Calu3 (cell line): Measurements from ENCODE around the gene SLC12A3. TPM values are rescaled to one million over a fixed set of nuclear protein-coding genes. Genes with fewer than 3 reads are reported as not detected.

ENCODE experiments used
- BruUV-seq: library from RNA; stranded (reverse); fragments of 400-500 nt; replicated peaks from 2 replicates; lab custom pipeline; 2021; lab: Mats Ljungman, UMichigan
- CTCF ChIA-PET: fragments of 300-600 bp; sonication (Branson Sonifier 250); formaldehyde crosslinking; loops from one replicate; lab custom pipeline; 2022; ENCODE audit warnings: antibody characterized with exemption; lab: Charles Lee
- DNase-seq: peaks from one replicate; pipeline ENCODE4 v3.0.0; 2022
- H3K27ac Mint-ChIP-seq: one replicate; pipeline ENCODE4 v1.8.0; 2022; ENCODE audit warnings: mixed read lengths; ENCODE audit not compliant: unreplicated experiment
- H3K27me3 Mint-ChIP-seq: one replicate; pipeline ENCODE4 v1.8.0; 2022; ENCODE audit warnings: mixed read lengths; ENCODE audit not compliant: unreplicated experiment
- H3K36me3 Mint-ChIP-seq: one replicate; pipeline ENCODE4 v1.8.0; 2022; ENCODE audit warnings: mild to moderate bottlenecking, moderate library complexity, mixed read lengths; ENCODE audit not compliant: insufficient read depth, unreplicated experiment
- H3K4me1 Mint-ChIP-seq: one replicate; pipeline ENCODE4 v1.8.0; 2022; ENCODE audit warnings: mild to moderate bottlenecking, low read depth, mixed read lengths; ENCODE audit not compliant: unreplicated experiment
- H3K4me3 Mint-ChIP-seq: one replicate; pipeline ENCODE4 v1.8.0; 2022; ENCODE audit warnings: mild to moderate bottlenecking, low read depth, moderate library complexity, mixed read lengths; ENCODE audit not compliant: unreplicated experiment
- H3K9me3 Mint-ChIP-seq: one replicate; pipeline ENCODE4 v1.8.0; 2022; ENCODE audit warnings: low read depth, mixed read lengths; ENCODE audit not compliant: unreplicated experiment
- intact Hi-C: fragments of 100-400 bp; cut with micrococcal nuclease; formaldehyde crosslinking; loops from one replicate; pipeline ENCODE4 v1.10.0; 2022; ENCODE audit not compliant: unreplicated experiment
- total RNA-seq: library from RNA; stranded (reverse); gene quantifications from 2 replicates; pipeline ENCODE4 v1.2.3, GENCODE V29; 2022
- TF ChIP-seq, protein P1 (sequence below): fragments of 200-600 bp; IDR thresholded peaks from one replicate; pipeline ENCODE4 v1.8.0; 2022; ENCODE audit warnings: antibody characterized with exemption; ENCODE audit not compliant: unreplicated experiment

The SLC12A3 gene
- total RNA-seq, 1 experiment from 2014 or later = not detected

DNA sequence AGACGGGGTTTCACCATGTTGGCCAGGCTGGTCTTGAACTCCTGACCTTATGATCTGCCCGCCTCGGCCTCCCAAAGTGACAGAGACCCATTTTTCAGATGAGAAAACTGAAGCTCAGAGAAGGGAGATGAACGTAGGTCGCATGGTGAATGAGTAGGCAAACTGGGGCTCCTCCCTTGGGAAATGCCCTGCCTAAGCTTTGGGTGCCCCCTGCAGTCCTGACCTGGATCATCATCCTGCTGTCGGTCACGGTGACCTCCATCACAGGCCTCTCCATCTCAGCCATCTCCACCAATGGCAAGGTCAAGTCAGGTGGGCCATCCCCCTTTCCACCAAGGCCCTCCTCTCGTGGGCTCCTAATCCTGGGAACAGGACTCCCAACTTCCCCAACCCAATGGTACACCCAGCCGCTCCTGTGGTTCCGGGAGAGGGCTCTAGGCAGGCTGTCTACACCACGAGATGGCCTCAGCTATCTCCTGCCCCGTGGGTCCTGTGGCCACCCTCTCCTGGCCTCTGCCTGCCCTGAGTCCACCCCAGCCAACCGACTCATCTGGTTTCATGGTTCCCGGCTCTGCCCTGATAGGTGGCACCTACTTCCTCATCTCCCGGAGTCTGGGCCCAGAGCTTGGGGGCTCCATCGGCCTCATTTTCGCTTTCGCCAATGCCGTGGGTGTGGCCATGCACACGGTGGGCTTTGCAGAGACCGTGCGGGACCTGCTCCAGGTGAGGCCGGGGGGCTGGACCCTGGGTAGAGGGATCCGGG, 4.7 kb downstream of the SLC12A3 start:
- peak; percentile 30 for DNase-seq
- Mint-ChIP-seq H3K4me1 (no peaks in the 10 kb centered on the region), H3K9me3 (no peaks in the 10 kb centered on the region), H3K27ac (no peak overlapping the region), H3K36me3 (no peaks in the 10 kb centered on the region), H3K4me3 (no peak overlapping the region), H3K27me3 (no peaks in the 10 kb centered on the region)
- CTCF ChIA-PET = interaction anchor here (0.6 to 1.2 kb wide), 2 partner anchors 14 to 27 kb away, joined by 3 read pairs; no protein-coding TSS in a partner anchor
- BruUV-seq = no TSS peak
- TF ChIP-seq, protein P1, sequence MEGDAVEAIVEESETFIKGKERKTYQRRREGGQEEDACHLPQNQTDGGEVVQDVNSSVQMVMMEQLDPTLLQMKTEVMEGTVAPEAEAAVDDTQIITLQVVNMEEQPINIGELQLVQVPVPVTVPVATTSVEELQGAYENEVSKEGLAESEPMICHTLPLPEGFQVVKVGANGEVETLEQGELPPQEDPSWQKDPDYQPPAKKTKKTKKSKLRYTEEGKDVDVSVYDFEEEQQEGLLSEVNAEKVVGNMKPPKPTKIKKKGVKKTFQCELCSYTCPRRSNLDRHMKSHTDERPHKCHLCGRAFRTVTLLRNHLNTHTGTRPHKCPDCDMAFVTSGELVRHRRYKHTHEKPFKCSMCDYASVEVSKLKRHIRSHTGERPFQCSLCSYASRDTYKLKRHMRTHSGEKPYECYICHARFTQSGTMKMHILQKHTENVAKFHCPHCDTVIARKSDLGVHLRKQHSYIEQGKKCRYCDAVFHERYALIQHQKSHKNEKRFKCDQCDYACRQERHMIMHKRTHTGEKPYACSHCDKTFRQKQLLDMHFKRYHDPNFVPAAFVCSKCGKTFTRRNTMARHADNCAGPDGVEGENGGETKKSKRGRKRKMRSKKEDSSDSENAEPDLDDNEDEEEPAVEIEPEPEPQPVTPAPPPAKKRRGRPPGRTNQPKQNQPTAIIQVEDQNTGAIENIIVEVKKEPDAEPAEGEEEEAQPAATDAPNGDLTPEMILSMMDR = no peak
- intact Hi-C loops = loop anchor here (2.0 to 10.0 kb wide), 3 partner anchors 65 to 298 kb away; partner anchors contain the start of gene HERPUD1

DNA sequence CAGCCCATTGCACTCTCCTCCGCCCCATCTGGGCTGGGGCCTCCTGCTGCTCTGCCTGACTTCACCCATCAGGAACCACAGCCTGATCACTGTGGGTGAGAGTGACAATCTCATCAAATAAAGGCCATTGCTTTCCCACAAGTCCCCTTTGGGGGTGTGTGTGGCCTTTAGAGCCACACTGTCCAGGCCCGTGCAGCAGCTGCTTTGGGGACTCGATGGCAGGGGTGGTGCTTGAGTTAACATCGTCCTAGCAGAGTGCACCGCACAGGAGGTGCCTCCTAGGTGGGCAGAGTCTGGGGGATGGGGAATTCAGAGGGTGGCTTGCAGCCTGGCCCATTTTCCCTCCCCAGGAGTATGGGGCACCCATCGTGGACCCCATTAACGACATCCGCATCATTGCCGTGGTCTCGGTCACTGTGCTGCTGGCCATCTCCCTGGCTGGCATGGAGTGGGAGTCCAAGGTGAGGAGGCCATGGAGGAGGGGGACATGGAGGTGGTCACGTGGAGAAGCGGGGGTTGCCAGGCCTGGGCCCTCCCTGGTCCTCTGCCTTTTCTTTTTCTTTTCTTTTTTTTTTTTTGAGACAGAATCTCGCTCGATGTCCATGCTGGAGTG, 5.4 kb downstream of the SLC12A3 start:
- DNase-seq = no peak
- Mint-ChIP-seq H3K36me3 (no peaks in the 10 kb centered on the region), H3K27ac (no peak overlapping the region), H3K27me3 (no peaks in the 10 kb centered on the region), H3K4me1 (no peaks in the 10 kb centered on the region), H3K4me3 (no peak overlapping the region), H3K9me3 (no peaks in the 10 kb centered on the region)
- intact Hi-C loops = loop anchor here (2.0 kb wide), 1 partner anchor 82 kb away; no protein-coding TSS in a partner anchor
- TF ChIP-seq, protein P1 = no peak
- no TSS peak for BruUV-seq
- CTCF ChIA-PET = no interaction called here

DNA sequence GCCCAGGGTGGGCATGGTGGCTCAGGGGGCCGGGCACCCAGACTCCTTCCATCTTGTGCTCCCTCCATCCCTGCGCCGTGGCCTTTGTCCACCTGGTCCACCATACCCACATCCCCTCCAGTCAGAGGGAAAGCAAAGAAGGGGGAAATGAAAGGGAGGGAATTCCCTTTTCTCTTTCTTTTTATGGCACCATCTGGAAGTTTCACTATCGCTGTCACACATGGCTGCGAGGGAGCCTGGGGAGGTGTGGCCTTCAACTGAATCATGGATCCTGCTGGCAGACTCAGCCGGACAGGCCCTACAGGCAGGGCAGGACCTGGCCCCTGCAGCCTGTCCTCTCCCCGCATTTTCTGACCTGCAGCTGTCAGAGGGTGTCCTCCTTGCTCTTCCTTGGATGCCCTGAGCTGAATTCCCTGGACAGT, 6.2 kb downstream of the SLC12A3 start:
- Mint-ChIP-seq H3K27me3 (no peaks in the 10 kb centered on the region), H3K4me3 (no peak overlapping the region), H3K4me1 (no peaks in the 10 kb centered on the region), H3K36me3 (no peaks in the 10 kb centered on the region), H3K27ac (no peak overlapping the region), H3K9me3 (no peaks in the 10 kb centered on the region)
- peak; percentile 10 for DNase-seq
- intact Hi-C loops = loop anchor here (2.0 kb wide), 1 partner anchor 82 kb away; no protein-coding TSS in a partner anchor
- TF ChIP-seq, protein P1 = no peak
- CTCF ChIA-PET = no interaction called here
- no TSS peak for BruUV-seq

DNA sequence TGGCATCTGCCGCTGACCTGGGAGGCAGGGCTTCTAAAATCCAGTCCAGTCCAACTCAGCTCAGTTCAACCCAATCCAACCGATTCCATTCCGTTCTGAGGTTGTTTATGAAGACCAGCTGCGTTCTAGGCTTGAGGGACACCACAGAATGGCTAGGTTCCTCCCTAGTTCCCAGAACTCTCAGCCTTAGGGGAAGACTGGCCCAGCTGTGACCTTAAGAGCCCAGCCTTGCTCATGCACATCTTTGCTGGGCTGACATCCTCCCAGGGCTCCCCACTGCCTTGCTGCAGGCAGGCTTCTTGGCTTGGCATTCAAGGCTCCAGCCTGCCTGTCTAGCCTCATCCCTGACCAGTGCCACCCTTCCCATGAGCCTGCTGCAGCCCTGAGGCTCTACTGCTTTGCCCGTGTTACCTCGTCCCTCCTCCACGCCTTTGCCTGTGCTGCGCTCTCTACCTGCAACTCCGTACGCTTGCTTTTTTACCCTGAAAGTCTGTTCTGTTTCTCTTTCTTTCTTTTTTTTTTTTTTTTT, 7.9 kb downstream of the SLC12A3 start:
- TF ChIP-seq, protein P1 = no peak
- Mint-ChIP-seq H3K4me3 (no peak overlapping the region), H3K9me3 (no peaks in the 10 kb centered on the region), H3K4me1 (no peaks in the 10 kb centered on the region), H3K27ac (no peak overlapping the region), H3K27me3 (no peaks in the 10 kb centered on the region), H3K36me3 (no peaks in the 10 kb centered on the region)
- CTCF ChIA-PET = no interaction called here
- intact Hi-C loops = no loop called here
- no TSS peak for BruUV-seq
- DNase-seq = no peak
